ENCODE measurements around the gene GMDS.

Gene GMDS

DNA sequence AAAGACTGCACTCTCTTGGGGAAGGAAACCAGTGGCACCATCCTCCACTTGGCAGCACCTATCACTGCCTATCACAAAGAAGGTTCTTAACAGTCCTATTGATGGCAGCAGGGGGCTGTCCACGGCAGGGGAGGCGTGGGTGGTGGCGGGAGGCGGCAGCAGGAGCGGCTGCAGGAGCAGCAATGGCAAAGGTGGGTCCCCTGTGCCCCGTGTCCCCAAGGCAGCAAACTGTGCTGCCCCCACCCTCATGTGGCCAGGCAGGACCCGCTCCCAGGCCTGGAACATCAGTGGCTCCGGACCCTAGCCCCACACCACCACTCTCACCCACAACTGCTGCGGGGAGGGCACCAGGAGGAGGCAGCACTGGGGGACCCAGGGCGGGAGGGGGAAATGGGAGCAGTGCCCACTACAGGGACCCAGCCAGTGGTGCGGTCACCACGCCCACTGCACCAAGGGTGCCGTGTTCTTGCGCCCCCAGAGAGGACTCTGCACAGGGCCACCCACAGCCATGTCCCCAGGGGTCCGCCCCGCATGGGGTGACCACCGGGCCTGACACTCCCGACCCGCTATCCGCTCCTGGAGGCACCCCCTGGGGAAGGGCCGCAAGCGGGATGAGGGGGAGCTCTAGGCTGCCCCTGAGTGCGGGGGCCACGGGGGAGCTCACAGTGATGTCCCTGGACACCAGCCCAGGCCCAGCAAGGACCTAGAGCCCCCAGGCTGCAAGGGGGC, 54.6 kb downstream of the GMDS start:
- ATAC-seq = no peak
- no peak for TF ChIP-seq ZFP3 (CRISPR knock-in tag; IDR thresholded peaks at IDR 0.05)
- no peak for TF ChIP-seq ISL1 (CRISPR knock-in tag; IDR thresholded peaks at IDR 0.05)
- no peak for TF ChIP-seq CSDC2 (CRISPR knock-in tag; IDR thresholded peaks at IDR 0.05)
- no peak for TF ChIP-seq RARB (CRISPR knock-in tag; IDR thresholded peaks at IDR 0.05)
- TF ChIP-seq OSR1 (CRISPR knock-in tag; IDR thresholded peaks at IDR 0.05) = no peak
- no peak for TF ChIP-seq ZC3H10 (CRISPR knock-in tag; IDR thresholded peaks at IDR 0.05)
- no peak for TF ChIP-seq CSRNP3 (CRISPR knock-in tag; IDR thresholded peaks at IDR 0.05)
- no peak for TF ChIP-seq ZNF8 (CRISPR knock-in tag; IDR thresholded peaks at IDR 0.05)
- TF ChIP-seq TCF4 (CRISPR knock-in tag; IDR thresholded peaks at IDR 0.05; ENCODE audit: borderline replicate concordance) = no peak
- no peak for TF ChIP-seq SNAI2 (CRISPR knock-in tag; IDR thresholded peaks at IDR 0.05)

- no peak for ATAC-seq
- TF ChIP-seq TCF4 (CRISPR knock-in tag; IDR thresholded peaks at IDR 0.05; ENCODE audit: borderline replicate concordance) (no peak), ISL1 (CRISPR knock-in tag; IDR thresholded peaks at IDR 0.05) (no peak), ZFP3 (CRISPR knock-in tag; IDR thresholded peaks at IDR 0.05) (no peak), CSDC2 (CRISPR knock-in tag; IDR thresholded peaks at IDR 0.05) (no peak), ZFP30 (CRISPR knock-in tag; IDR thresholded peaks at IDR 0.05) (no peak), ZNF70 (CRISPR knock-in tag; IDR thresholded peaks at IDR 0.05) (no peak), PPARA (CRISPR knock-in tag; IDR thresholded peaks at IDR 0.05; ENCODE audit: borderline replicate concordance) (no peak), OSR1 (CRISPR knock-in tag; IDR thresholded peaks at IDR 0.05) (no peak), GLIS3 (CRISPR knock-in tag; IDR thresholded peaks at IDR 0.05) (no peak)
- TF ChIP-seq, protein P1, sequence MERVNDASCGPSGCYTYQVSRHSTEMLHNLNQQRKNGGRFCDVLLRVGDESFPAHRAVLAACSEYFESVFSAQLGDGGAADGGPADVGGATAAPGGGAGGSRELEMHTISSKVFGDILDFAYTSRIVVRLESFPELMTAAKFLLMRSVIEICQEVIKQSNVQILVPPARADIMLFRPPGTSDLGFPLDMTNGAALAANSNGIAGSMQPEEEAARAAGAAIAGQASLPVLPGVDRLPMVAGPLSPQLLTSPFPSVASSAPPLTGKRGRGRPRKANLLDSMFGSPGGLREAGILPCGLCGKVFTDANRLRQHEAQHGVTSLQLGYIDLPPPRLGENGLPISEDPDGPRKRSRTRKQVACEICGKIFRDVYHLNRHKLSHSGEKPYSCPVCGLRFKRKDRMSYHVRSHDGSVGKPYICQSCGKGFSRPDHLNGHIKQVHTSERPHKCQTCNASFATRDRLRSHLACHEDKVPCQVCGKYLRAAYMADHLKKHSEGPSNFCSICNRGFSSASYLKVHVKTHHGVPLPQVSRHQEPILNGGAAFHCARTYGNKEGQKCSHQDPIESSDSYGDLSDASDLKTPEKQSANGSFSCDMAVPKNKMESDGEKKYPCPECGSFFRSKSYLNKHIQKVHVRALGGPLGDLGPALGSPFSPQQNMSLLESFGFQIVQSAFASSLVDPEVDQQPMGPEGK (CRISPR knock-in tag; IDR thresholded peaks at IDR 0.05; ENCODE audit: borderline replicate concordance) = no peak
- TF ChIP-seq, protein P2, sequence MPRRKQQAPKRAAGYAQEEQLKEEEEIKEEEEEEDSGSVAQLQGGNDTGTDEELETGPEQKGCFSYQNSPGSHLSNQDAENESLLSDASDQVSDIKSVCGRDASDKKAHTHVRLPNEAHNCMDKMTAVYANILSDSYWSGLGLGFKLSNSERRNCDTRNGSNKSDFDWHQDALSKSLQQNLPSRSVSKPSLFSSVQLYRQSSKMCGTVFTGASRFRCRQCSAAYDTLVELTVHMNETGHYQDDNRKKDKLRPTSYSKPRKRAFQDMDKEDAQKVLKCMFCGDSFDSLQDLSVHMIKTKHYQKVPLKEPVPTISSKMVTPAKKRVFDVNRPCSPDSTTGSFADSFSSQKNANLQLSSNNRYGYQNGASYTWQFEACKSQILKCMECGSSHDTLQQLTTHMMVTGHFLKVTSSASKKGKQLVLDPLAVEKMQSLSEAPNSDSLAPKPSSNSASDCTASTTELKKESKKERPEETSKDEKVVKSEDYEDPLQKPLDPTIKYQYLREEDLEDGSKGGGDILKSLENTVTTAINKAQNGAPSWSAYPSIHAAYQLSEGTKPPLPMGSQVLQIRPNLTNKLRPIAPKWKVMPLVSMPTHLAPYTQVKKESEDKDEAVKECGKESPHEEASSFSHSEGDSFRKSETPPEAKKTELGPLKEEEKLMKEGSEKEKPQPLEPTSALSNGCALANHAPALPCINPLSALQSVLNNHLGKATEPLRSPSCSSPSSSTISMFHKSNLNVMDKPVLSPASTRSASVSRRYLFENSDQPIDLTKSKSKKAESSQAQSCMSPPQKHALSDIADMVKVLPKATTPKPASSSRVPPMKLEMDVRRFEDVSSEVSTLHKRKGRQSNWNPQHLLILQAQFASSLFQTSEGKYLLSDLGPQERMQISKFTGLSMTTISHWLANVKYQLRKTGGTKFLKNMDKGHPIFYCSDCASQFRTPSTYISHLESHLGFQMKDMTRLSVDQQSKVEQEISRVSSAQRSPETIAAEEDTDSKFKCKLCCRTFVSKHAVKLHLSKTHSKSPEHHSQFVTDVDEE (CRISPR knock-in tag; IDR thresholded peaks at IDR 0.05) = no peak
These were observed 56.5 kb downstream of the GMDS start for GRCh38 chr6:2188856-2189384.

- no peak for ATAC-seq
- TF ChIP-seq ESRRG (CRISPR knock-in tag; IDR thresholded peaks at IDR 0.05) (no peak), CSRNP3 (CRISPR knock-in tag; IDR thresholded peaks at IDR 0.05) (no peak), RARB (CRISPR knock-in tag; IDR thresholded peaks at IDR 0.05) (no peak), ZNF8 (CRISPR knock-in tag; IDR thresholded peaks at IDR 0.05) (no peak), CSDC2 (CRISPR knock-in tag; IDR thresholded peaks at IDR 0.05) (no peak), ZFP30 (CRISPR knock-in tag; IDR thresholded peaks at IDR 0.05) (no peak), PPARA (CRISPR knock-in tag; IDR thresholded peaks at IDR 0.05; ENCODE audit: borderline replicate concordance) (no peak), BACH2 (CRISPR knock-in tag; IDR thresholded peaks at IDR 0.05; ENCODE audit: borderline replicate concordance) (no peak), POU6F1 (CRISPR knock-in tag; IDR thresholded peaks at IDR 0.05; ENCODE audit: borderline replicate concordance, low read depth) (no peak), ISL1 (CRISPR knock-in tag; IDR thresholded peaks at IDR 0.05) (no peak), ZNF70 (CRISPR knock-in tag; IDR thresholded peaks at IDR 0.05) (no peak), GLIS3 (CRISPR knock-in tag; IDR thresholded peaks at IDR 0.05) (no peak), ARNTL (CRISPR knock-in tag; IDR thresholded peaks at IDR 0.05; ENCODE audit: borderline replicate concordance, low read depth) (no peak), SNAI2 (CRISPR knock-in tag; IDR thresholded peaks at IDR 0.05) (no peak), OSR1 (CRISPR knock-in tag; IDR thresholded peaks at IDR 0.05) (no peak)
- TF ChIP-seq, protein P2 (CRISPR knock-in tag; IDR thresholded peaks at IDR 0.05) = no peak
- TF ChIP-seq, protein P3, sequence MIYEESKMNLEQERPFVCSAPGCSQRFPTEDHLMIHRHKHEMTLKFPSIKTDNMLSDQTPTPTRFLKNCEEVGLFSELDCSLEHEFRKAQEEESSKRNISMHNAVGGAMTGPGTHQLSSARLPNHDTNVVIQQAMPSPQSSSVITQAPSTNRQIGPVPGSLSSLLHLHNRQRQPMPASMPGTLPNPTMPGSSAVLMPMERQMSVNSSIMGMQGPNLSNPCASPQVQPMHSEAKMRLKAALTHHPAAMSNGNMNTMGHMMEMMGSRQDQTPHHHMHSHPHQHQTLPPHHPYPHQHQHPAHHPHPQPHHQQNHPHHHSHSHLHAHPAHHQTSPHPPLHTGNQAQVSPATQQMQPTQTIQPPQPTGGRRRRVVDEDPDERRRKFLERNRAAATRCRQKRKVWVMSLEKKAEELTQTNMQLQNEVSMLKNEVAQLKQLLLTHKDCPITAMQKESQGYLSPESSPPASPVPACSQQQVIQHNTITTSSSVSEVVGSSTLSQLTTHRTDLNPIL (CRISPR knock-in tag; IDR thresholded peaks at IDR 0.05; ENCODE audit: low read depth) = no peak
These were observed 57.0 kb downstream of the GMDS start for GRCh38 chr6:2188397-2188796.

Data from SK-N-SH treated with all-trans-retinoic acid at 6 μM for 48 hours (cell line).